ENCODE results near the gene IFI16. TPM values are rescaled to one million over a fixed set of nuclear protein-coding genes. Genes with fewer than 3 reads are reported as not detected.

IFI16 gene
- total RNA-seq, 4 donors from 2014 or later = 11.1 to 36.5 (median 17.9) TPM

DNA sequence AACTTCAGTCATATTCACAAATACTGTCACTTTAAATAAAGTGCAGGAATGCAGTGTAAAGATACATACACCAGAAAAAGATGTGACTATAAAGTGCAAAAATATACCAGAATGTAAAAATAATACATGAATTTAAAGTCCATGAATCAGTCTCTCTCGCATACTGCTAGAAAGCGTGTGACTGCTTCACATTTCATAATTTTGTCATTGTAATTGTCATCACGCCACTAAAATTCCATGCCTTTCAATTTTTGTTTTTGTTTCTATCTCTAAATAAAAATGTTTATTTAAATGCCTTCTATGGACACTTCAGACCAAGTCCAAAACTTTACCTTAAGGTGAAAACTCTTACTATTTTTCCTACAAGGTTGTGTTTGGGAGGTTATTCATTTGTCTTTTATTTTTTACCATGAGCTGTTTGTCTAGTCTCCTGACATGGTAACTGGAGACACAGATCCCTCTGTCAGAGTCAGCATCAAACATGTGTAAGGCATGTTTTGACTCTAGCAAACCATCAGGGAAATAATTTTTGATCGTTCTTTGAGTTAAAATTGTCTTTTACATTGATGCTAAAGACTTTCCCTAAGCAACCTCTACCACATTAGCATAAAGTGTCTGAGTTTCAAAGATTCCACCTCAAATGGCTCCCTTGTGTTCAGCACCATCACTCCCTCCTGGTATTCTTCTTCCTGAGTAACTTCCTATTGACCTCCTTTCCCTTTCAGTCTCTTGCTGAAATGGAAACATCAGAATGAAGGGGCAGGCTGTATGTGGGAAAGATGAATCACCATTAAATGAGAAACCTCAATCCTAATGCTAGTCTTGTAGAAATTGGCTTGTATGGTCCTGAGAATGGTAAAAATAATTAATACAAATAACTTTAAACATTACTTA, 80.8 kb downstream of the IFI16 start:
- DNase-seq = no peak
- in situ Hi-C loops (cut with MboI; ENCODE audit: low pct_ligation_motif_present in 1 of 4, low pct_unique_long_range_greater_than_20kb in 1 of 4, low sequenced_read_pairs in 3 of 4) (loop anchor here in 2 of 4 donors (25.0 kb wide), 2 partner anchors 578 to 878 kb away; no protein-coding TSS in a partner anchor), intact Hi-C loops (cut with DNase I; ENCODE audit: low total_unique reads) (no loop called here)
- H3K27me3 ChIP-seq = no peaks in the 10 kb centered on the region
- no peaks in the 10 kb centered on the region for H3K4me1 ChIP-seq
- 86 to 90% methylated on average over 4 of the region's 4 CpGs for WGBS, 2 donors (ENCODE audit: low coverage in 1 of 2)
- H3K9me3 ChIP-seq = no peaks in the 10 kb centered on the region
- no peak overlapping the region for H3K27ac ChIP-seq
- H3K36me3 ChIP-seq = no peaks in the 10 kb centered on the region
- H3K4me3 ChIP-seq = no peak overlapping the region
- TF ChIP-seq POLR2A (IDR thresholded peaks at IDR 0.05) (no peak), EP300 (IDR thresholded peaks at IDR 0.05; ENCODE audit: low read depth) (no peak), POLR2AphosphoS5 (IDR thresholded peaks at IDR 0.05) (no peak)
- TF ChIP-seq, protein P1, sequence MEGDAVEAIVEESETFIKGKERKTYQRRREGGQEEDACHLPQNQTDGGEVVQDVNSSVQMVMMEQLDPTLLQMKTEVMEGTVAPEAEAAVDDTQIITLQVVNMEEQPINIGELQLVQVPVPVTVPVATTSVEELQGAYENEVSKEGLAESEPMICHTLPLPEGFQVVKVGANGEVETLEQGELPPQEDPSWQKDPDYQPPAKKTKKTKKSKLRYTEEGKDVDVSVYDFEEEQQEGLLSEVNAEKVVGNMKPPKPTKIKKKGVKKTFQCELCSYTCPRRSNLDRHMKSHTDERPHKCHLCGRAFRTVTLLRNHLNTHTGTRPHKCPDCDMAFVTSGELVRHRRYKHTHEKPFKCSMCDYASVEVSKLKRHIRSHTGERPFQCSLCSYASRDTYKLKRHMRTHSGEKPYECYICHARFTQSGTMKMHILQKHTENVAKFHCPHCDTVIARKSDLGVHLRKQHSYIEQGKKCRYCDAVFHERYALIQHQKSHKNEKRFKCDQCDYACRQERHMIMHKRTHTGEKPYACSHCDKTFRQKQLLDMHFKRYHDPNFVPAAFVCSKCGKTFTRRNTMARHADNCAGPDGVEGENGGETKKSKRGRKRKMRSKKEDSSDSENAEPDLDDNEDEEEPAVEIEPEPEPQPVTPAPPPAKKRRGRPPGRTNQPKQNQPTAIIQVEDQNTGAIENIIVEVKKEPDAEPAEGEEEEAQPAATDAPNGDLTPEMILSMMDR (IDR thresholded peaks at IDR 0.05) = no peak

DNA sequence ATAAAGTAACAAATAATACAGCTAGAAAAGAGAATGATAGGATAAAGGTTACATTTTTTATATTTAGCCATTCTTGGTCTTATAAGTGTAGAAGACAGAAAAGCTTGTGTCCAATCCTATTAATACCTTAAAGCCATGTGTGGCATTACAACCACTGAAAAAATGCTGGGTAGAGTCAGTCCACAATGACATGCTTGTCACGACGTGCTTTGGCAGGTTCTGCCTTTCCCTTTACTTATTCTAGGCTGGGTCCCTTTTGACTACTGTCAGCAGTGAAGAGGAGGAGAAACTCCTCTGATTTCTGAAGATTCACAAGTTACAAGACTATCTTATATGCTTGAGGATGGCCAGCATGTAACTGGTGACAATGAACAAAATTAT, 81.5 kb downstream of the IFI16 start:
- Histone ChIP-seq H3K27me3 (no peaks in the 10 kb centered on the region), H3K4me3 (no peak overlapping the region), H3K27ac (no peak overlapping the region), H3K36me3 (no peaks in the 10 kb centered on the region), H3K9me3 (no peaks in the 10 kb centered on the region), H3K4me1 (no peaks in the 10 kb centered on the region)
- intact Hi-C loops (cut with DNase I; ENCODE audit: low total_unique reads) (no loop called here), in situ Hi-C loops (cut with MboI; ENCODE audit: low pct_ligation_motif_present in 1 of 4, low pct_unique_long_range_greater_than_20kb in 1 of 4, low sequenced_read_pairs in 3 of 4) (loop anchor here in 2 of 4 donors (25.0 kb wide), 2 partner anchors 579 to 879 kb away; no protein-coding TSS in a partner anchor)
- WGBS, 2 donors (ENCODE audit: low coverage in 1 of 2) = 75 to 93% methylated on average over 2 of the region's 2 CpGs
- no peak for DNase-seq
- TF ChIP-seq POLR2AphosphoS5 (IDR thresholded peaks at IDR 0.05) (no peak), POLR2A (IDR thresholded peaks at IDR 0.05) (no peak), EP300 (IDR thresholded peaks at IDR 0.05; ENCODE audit: low read depth) (no peak)
- TF ChIP-seq, protein P1 (IDR thresholded peaks at IDR 0.05) = no peak

DNA sequence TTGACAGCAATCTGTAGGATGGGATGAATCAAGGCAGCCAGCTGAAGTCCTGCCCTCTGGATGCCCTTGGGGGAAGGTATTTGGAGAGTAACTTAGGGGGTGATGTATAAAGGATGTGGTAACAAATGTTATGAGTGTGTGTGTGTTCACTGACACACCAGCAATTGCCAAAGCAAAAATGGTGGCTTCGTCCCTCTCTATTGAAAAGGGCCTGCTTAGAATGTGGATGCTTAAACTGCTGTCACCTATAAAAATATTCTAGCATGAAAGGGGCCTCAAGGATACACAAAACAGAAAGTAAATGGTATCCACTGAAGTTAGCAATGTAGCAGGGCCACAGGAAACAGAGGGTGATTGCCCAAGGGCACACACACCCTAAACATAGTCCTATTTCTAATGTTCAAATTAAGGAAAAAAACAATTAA, 81.9 kb downstream of the IFI16 start:
- TF ChIP-seq, protein P1 (IDR thresholded peaks at IDR 0.05) = no peak
- TF ChIP-seq EP300 (IDR thresholded peaks at IDR 0.05; ENCODE audit: low read depth) (no peak), POLR2AphosphoS5 (IDR thresholded peaks at IDR 0.05) (no peak), POLR2A (IDR thresholded peaks at IDR 0.05) (no peak)
- WGBS, 2 donors (ENCODE audit: low coverage in 1 of 2) = 60 to 80% methylated on average over 1 of the region's 1 CpG
- Histone ChIP-seq H3K27me3 (no peaks in the 10 kb centered on the region), H3K27ac (no peak overlapping the region), H3K36me3 (no peaks in the 10 kb centered on the region), H3K4me3 (no peak overlapping the region), H3K4me1 (no peaks in the 10 kb centered on the region), H3K9me3 (no peaks in the 10 kb centered on the region)
- intact Hi-C loops (cut with DNase I; ENCODE audit: low total_unique reads) = no loop called here
- in situ Hi-C loops (cut with MboI; ENCODE audit: low pct_ligation_motif_present in 1 of 4, low pct_unique_long_range_greater_than_20kb in 1 of 4, low sequenced_read_pairs in 3 of 4) = loop anchor here in 2 of 4 donors (25.0 kb wide), 2 partner anchors 579 to 879 kb away; no protein-coding TSS in a partner anchor
- no peak for DNase-seq

DNA sequence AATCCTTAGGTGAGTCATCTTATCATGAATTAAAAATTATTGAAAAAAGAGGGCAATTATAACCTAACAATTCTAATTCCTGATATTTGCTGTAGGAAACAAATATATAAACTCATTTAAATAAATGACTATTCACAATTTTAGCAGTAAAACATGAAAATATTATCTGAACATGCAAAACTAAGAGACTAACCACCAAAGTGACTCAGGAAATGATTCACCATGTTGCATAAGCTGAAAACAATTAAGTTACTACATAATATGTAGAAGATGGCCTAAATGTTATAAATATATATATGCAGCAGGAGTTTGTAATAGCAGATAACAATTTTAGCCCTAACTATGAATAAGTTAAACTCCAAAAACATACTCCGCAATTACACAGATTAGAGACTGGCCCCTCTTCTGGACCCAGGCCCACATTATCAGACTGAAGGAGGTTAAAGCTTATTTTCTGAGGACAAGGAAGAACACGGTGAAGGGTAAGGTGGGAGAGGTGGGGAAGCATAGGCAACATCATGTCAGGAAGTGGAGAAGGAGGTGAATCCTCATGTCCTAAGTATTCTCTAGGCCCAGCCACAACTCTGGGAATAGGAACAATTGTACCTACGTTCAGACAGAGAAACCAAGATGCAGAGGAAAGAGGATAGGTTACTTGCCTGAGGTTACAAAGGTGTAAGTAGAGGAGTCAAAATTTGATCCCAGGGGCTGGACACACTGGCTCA, 82.5 kb downstream of the IFI16 start:
- TF ChIP-seq EP300 (IDR thresholded peaks at IDR 0.05; ENCODE audit: low read depth) = no peak
- no peak for TF ChIP-seq POLR2A (IDR thresholded peaks at IDR 0.05)
- TF ChIP-seq, protein P1 (IDR thresholded peaks at IDR 0.05) = no peak
- no peak for TF ChIP-seq POLR2AphosphoS5 (IDR thresholded peaks at IDR 0.05)
- intact Hi-C loops (cut with DNase I; ENCODE audit: low total_unique reads) = no loop called here
- Histone ChIP-seq H3K27me3 (no peaks in the 10 kb centered on the region), H3K4me3 (no peak overlapping the region), H3K4me1 (no peaks in the 10 kb centered on the region), H3K27ac (no peak overlapping the region), H3K36me3 (no peaks in the 10 kb centered on the region), H3K9me3 (no peaks in the 10 kb centered on the region)
- in situ Hi-C loops (cut with MboI; ENCODE audit: low pct_ligation_motif_present in 1 of 4, low pct_unique_long_range_greater_than_20kb in 1 of 4, low sequenced_read_pairs in 3 of 4) = loop anchor here in 2 of 4 donors (25.0 kb wide), 2 partner anchors 580 to 880 kb away; no protein-coding TSS in a partner anchor
- no peak for DNase-seq
- WGBS, 2 donors (ENCODE audit: low coverage in 1 of 2) = 60 to 62% methylated on average over 3 of the region's 3 CpGs
